Right lobe of liver (tissue), 6 donors: ENCODE data around the gene GLIPR2. TPM values are rescaled to one million over a fixed set of nuclear protein-coding genes. Genes with fewer than 3 reads are reported as not detected.

Experiments used
- ATAC-seq, 4 donors: fragments of 200-7000 bp; cut with Tn5 transposase; one replicate each; pipeline ENCODE4 v1.9.1; 2020; ENCODE audit warnings: mild to moderate bottlenecking in 4 of 4, moderate library complexity in 4 of 4
- DNase-seq, 3 donors: peaks; one replicate each; pipeline ENCODE4 v3.0.0-alpha.2; 2020
- H3K27ac ChIP-seq, 3 donors: fragments of 200-600 bp; one replicate each; pipeline ENCODE4 v1.8.0; 2022
- H3K27me3 ChIP-seq, 2 donors: fragments of 200-600 bp; one replicate each; pipeline ENCODE4 v1.8.0; 2022
- H3K36me3 ChIP-seq, 4 donors: fragments of 200-600 bp; sonication (generic) in 1 of 4; one replicate each; pipeline versions ENCODE4 v1.5.1 to v1.8.0; 2017 to 2022; ENCODE audit warnings: control low read depth in 1 of 4
- H3K4me1 ChIP-seq, 4 donors: fragments of 200-600 bp; sonication (generic) in 1 of 4; one replicate each; pipeline versions ENCODE4 v1.5.1 to v1.8.0; 2017 to 2022; ENCODE audit warnings: control low read depth in 1 of 4
- H3K4me3 ChIP-seq, 3 donors: fragments of 200-600 bp; one replicate each; pipeline ENCODE4 v1.8.0; 2022
- H3K9me3 ChIP-seq, 4 donors: fragments of 200-600 bp; sonication (generic) in 1 of 4; one replicate each; pipeline versions ENCODE4 v1.5.1 to v1.8.0; 2017 to 2022; ENCODE audit warnings: control low read depth in 1 of 4
- POLR2A ChIP-seq: fragments of 450-650 bp; IDR thresholded peaks from one replicate; pipeline ENCODE4 v1.6.1; 2017; ENCODE audit warnings: antibody characterized with exemption, mild to moderate bottlenecking
- WGBS: methylation state at CpG from one replicate; pipeline ENCODE4 v1.1.6; 2018; ENCODE audit warnings: low coverage, low lambda C conversion rate; ENCODE audit not compliant: insufficient coverage; ENCODE audit errors: missing lambda C conversion rate; 5-methylcytosine and 5-hydroxymethylcytosine counted together
- intact Hi-C, 2 donors: fragments of 100-400 bp; cut with DNase I; formaldehyde crosslinking; loops; one replicate each; pipeline versions ENCODE4 v1.11.2 to v1.14.1; 2022
- total RNA-seq, 6 experiments: library from RNA; depleted of rRNA in 2 of 6; stranded (reverse); fragments of >200 nt in 2 of 6; fragmentation: NEBNext Ultra II Directional in 3 of 6; extraction: Animal tissue kit (Norgen Biotek cat#: 25700) in 3 of 6; gene quantifications; one replicate each; pipeline versions ENCODE4 v1.1.0 to v1.2.4, GENCODE V29; 2016 to 2023
- TF ChIP-seq, protein P1 (sequence below), 4 donors: fragments of 200-600 bp in 3 of 4; fragments of 450-650 bp in 1 of 4; IDR thresholded peaks; one replicate each; pipeline versions ENCODE4 v1.5.1 to v1.8.0; 2016 to 2022; ENCODE audit warnings: antibody characterized with exemption in 4 of 4, mild to moderate bottlenecking in 2 of 4
- donor health status: DM: no; HTN: yes; CAD: no.
- donor health status: DM: no; HTN: no; CAD: no.
- donor health status: DM: no; HTN: no; CAD: no.
- donor health status: DM: no; HTN: yes; CAD: no.
- donor health status: DM: no; HTN: yes; CAD: no.

Gene GLIPR2
- total RNA-seq, 6 experiments from 2014 or later, result 1.2 to 3.9 (median 2.5) TPM

- DNase-seq, result peak in 1 of 3 donors; percentile 58
- TF ChIP-seq POLR2A, result no peak
- TF ChIP-seq, protein P1, sequence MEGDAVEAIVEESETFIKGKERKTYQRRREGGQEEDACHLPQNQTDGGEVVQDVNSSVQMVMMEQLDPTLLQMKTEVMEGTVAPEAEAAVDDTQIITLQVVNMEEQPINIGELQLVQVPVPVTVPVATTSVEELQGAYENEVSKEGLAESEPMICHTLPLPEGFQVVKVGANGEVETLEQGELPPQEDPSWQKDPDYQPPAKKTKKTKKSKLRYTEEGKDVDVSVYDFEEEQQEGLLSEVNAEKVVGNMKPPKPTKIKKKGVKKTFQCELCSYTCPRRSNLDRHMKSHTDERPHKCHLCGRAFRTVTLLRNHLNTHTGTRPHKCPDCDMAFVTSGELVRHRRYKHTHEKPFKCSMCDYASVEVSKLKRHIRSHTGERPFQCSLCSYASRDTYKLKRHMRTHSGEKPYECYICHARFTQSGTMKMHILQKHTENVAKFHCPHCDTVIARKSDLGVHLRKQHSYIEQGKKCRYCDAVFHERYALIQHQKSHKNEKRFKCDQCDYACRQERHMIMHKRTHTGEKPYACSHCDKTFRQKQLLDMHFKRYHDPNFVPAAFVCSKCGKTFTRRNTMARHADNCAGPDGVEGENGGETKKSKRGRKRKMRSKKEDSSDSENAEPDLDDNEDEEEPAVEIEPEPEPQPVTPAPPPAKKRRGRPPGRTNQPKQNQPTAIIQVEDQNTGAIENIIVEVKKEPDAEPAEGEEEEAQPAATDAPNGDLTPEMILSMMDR (IDR thresholded peaks at IDR 0.05), result no peak
Observed at GRCh38 chr9:36101916-36102741, 34.4 kb upstream of the GLIPR2 start.

DNA sequence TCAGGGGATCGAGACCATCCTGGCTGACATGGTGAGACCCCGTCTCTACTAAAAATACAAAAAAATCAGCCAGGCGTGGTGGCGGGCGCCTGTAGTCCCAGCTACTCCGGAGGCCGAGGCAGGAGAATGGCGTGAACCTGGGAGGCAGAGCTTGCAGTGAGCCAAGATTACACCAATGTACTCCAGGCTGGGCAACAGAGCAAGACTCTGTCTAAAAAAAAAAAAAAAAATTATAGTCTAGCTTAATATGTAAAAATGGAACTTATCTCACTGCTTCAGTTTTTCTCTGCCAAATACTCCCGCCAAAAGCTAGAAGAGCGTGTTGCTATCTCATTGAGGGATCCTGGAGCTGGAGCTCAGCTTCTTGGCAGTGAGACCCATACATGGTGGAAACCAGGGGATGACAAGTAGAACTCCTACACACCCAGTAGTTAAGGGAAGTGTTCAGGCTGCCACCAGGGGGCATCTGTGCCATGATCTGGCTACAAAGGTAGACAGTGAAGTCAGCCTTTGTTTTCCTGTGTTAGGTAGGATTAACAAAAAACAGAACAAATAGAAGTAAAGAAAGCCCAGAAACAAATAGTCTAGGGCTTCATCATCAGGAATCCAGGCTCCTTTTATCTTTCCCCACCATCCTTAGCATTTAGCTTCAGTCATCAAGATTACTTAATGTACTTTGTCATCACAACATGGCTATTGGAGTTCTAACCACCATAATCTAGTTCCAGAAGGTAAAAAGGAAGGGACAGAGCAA is 33.6 kb upstream of the GLIPR2 start:
- TF ChIP-seq POLR2A, result no peak
- TF ChIP-seq, protein P1 (IDR thresholded peaks at IDR 0.05), result peak; percentile 57 to 79 (median 70)
- H3K4me1 ChIP-seq, result peaks cover 0 to 15% (median 0%) of the 10 kb centered on the region in 4 donors
- no peaks in the 10 kb centered on the region for H3K27me3 ChIP-seq
- no peaks in the 10 kb centered on the region for H3K36me3 ChIP-seq
- H3K27ac ChIP-seq, result no peak overlapping the region
- ATAC-seq (peak; percentile 88 to 97 (median 95)), DNase-seq (peak; percentile 77 to 82 (median 80))
- no peaks in the 10 kb centered on the region for H3K9me3 ChIP-seq
- intact Hi-C loops, result no loop called here
- no peak overlapping the region for H3K4me3 ChIP-seq
- whole genome bisulfite sequencing, result 74% methylated on average over 10 of the region's 10 CpGs

More at GRCh38 chr9:36101916-36102741, 34.4 kb upstream of the GLIPR2 start:
- H3K27me3 ChIP-seq, result no peaks in the 10 kb centered on the region
- H3K9me3 ChIP-seq, result no peaks in the 10 kb centered on the region
- 43% methylated on average over 4 of the region's 4 CpGs for WGBS
- ATAC-seq, result peak; percentile 75 to 91 (median 84)
- intact Hi-C loops, result no loop called here
- H3K4me3 ChIP-seq, result no peak overlapping the region
- no peak overlapping the region for H3K27ac ChIP-seq
- peaks cover 0 to 15% (median 0%) of the 10 kb centered on the region in 4 donors for H3K4me1 ChIP-seq
- H3K36me3 ChIP-seq, result no peaks in the 10 kb centered on the region

DNA sequence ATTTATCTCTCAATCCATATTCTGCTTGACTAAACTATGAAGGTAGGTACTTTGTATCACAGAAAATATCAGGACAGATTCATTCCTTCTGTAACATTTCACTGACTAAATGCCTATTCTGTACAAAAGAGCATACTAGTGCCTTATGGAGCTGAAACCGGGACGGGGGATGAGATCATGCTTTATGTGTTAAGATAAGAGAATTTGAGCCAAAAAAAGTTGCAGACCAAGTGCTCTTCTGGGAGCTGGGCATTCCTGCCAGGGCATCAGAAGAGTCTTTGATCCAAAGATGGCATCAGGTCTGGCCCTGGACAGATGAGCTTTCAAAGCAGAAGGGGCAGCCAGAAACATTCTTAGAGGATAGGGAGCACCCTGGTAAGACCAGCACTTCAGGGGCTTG is 27.5 kb upstream of the GLIPR2 start:
- Histone ChIP-seq H3K9me3 (no peaks in the 10 kb centered on the region), H3K4me1 (no peaks in the 10 kb centered on the region), H3K4me3 (no peak overlapping the region), H3K36me3 (no peaks in the 10 kb centered on the region), H3K27ac (no peak overlapping the region), H3K27me3 (no peaks in the 10 kb centered on the region)
- 57% methylated on average over 2 of the region's 2 CpGs for WGBS
- intact Hi-C loops, result no loop called here
- TF ChIP-seq, protein P1 (IDR thresholded peaks at IDR 0.05), result no peak
- TF ChIP-seq POLR2A, result no peak
- ATAC-seq (no peak), DNase-seq (no peak)

DNA sequence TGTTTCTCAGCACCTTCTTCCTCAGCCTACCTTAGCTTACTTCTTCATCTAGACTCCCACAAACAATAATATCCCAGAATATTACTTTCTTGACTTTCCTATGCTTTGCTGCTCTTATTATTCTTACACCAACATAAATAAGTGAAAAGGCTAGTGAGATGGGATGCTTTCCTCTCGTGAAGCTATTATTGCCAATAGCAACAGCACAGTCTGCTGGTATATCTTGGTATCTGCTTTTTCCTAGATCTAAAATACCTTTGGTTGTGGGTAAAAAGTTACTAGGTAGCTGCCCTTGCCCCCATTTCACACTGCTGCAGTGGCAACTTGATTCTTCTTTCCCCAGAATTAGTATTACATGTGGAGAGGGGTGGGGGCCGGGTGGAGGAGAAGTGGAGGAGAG is 26.1 kb upstream of the GLIPR2 start:
- intact Hi-C loops, result loop anchor here in 1 of 2 donors (10.0 kb wide), 1 partner anchor 64 kb away; no protein-coding TSS in a partner anchor
- Histone ChIP-seq H3K4me3 (no peak overlapping the region), H3K9me3 (no peaks in the 10 kb centered on the region), H3K36me3 (no peaks in the 10 kb centered on the region), H3K27me3 (no peaks in the 10 kb centered on the region), H3K4me1 (no peaks in the 10 kb centered on the region), H3K27ac (no peak overlapping the region)
- ATAC-seq (peak in 1 of 4 donors; percentile 58), DNase-seq (no peak)
- TF ChIP-seq, protein P1 (IDR thresholded peaks at IDR 0.05), result peak; percentile 17 to 37 (median 28)
- no peak for TF ChIP-seq POLR2A
- 29% methylated on average over 2 of the region's 2 CpGs for WGBS
